ENCODE data around the gene SLC35E2B. TPM values are rescaled to one million over a fixed set of nuclear protein-coding genes. Genes with fewer than 3 reads are reported as not detected.
"Not testable (repeated sequence)": the region's sequence is repeated elsewhere in the genome, so short reads cannot be mapped to it uniquely, and the experiment has no call there.

Gene SLC35E2B
- total RNA-seq, 2 experiments from 2014 or later = 21.9 to 23.8 TPM

GRCh38 chr1:1689526-1689925 is 3.1 kb downstream of the SLC35E2B start:
- H3K27me3 Mint-ChIP-seq; intact Hi-C loops (cut with micrococcal nuclease); H3K4me3 Mint-ChIP-seq; H3K9me3 Mint-ChIP-seq; H3K36me3 Mint-ChIP-seq (ENCODE audit: low read depth); POLR2A ChIA-PET; H3K27ac Mint-ChIP-seq; ATAC-seq; DNase-seq: not testable (repeated sequence)
- CTCF ChIA-PET = interaction anchor here (0.6 kb wide), 1 partner anchor 258 kb away, joined by 3 read pairs; no protein-coding TSS in a partner anchor
- peaks cover 19% of the 10 kb centered on the region for H3K4me1 Mint-ChIP-seq (ENCODE audit: low read depth)

GRCh38 chr1:1687846-1688245 is 4.7 kb downstream of the SLC35E2B start:
- Mint-ChIP-seq H3K36me3 (ENCODE audit: low read depth) (peaks cover 4% of the 10 kb centered on the region), H3K27ac (no peak overlapping the region), H3K27me3 (no peaks in the 10 kb centered on the region), H3K9me3 (no peaks in the 10 kb centered on the region), H3K4me3 (no peak overlapping the region), H3K4me1 (ENCODE audit: low read depth) (peaks cover 19% of the 10 kb centered on the region)
- ATAC-seq = no peak
- POLR2A ChIA-PET = no interaction called here
- no peak for TF ChIP-seq CTCF (IDR thresholded peaks at IDR 0.05)
- no peak for DNase-seq
- intact Hi-C loops (cut with micrococcal nuclease) = no loop called here
- CTCF ChIA-PET = no interaction called here

- ChIA-PET POLR2A (no interaction called here), CTCF (no interaction called here)
- Mint-ChIP-seq H3K36me3 (ENCODE audit: low read depth) (peaks cover 3% of the 10 kb centered on the region), H3K27ac (no peak overlapping the region), H3K4me3 (no peak overlapping the region), H3K27me3 (no peaks in the 10 kb centered on the region), H3K9me3 (no peaks in the 10 kb centered on the region), H3K4me1 (ENCODE audit: low read depth) (peaks cover 19% of the 10 kb centered on the region)
- intact Hi-C loops (cut with micrococcal nuclease) = no loop called here
- DNase-seq (no peak), ATAC-seq (no peak)
- TF ChIP-seq CTCF (IDR thresholded peaks at IDR 0.05) = no peak
These were observed 8.4 kb downstream of the SLC35E2B start for GRCh38 chr1:1684031-1684681.

- intact Hi-C loops (cut with micrococcal nuclease) = no loop called here
- H3K4me1 Mint-ChIP-seq (ENCODE audit: low read depth) = peaks cover 24% of the 10 kb centered on the region
- CTCF ChIA-PET = no interaction called here
- H3K4me3 Mint-ChIP-seq = no peak overlapping the region
- POLR2A ChIA-PET = no interaction called here
- H3K27me3 Mint-ChIP-seq = no peaks in the 10 kb centered on the region
- peaks cover 7% of the 10 kb centered on the region for H3K36me3 Mint-ChIP-seq (ENCODE audit: low read depth)
- TF ChIP-seq CTCF (IDR thresholded peaks at IDR 0.05) = no peak
- ATAC-seq (no peak), DNase-seq (no peak)
- no peaks in the 10 kb centered on the region for H3K9me3 Mint-ChIP-seq
- H3K27ac Mint-ChIP-seq = peak overlapping the region; percentile 64
These were observed 9.3 kb downstream of the SLC35E2B start for GRCh38 chr1:1683104-1683905.

- H3K4me3 Mint-ChIP-seq = no peak overlapping the region
- ATAC-seq (no peak), DNase-seq (no peak)
- H3K27ac Mint-ChIP-seq = peak overlapping the region; percentile 28
- ChIA-PET CTCF (no interaction called here), POLR2A (no interaction called here)
- peaks cover 27% of the 10 kb centered on the region for H3K4me1 Mint-ChIP-seq (ENCODE audit: low read depth)
- intact Hi-C loops (cut with micrococcal nuclease) = no loop called here
- H3K36me3 Mint-ChIP-seq (ENCODE audit: low read depth) = peaks cover 14% of the 10 kb centered on the region
- no peak for TF ChIP-seq CTCF (IDR thresholded peaks at IDR 0.05)
- no peaks in the 10 kb centered on the region for H3K27me3 Mint-ChIP-seq
- no peaks in the 10 kb centered on the region for H3K9me3 Mint-ChIP-seq
These were observed 11.7 kb downstream of the SLC35E2B start for GRCh38 chr1:1680912-1681273.

Measured in activated CD8-positive, alpha-beta T cell treated with anti-CD3 and anti-CD28 coated beads for 36 hours (primary cell).